Stimulated activated naive CD8-positive, alpha-beta T cell treated with anti-CD3 and anti-CD28 coated beads, Interleukin-15, Interleukin-2, amounts not matched to agents 100 U/mL and 50 U/mL, for 24 hours (primary cell): ENCODE results near the gene CREBZF.
"Not testable (repeated sequence)": the region's sequence is repeated elsewhere in the genome, so short reads cannot be mapped to it uniquely, and the experiment has no call there.

Experiments used
- ATAC-seq: fragments of 150-1000 bp; cut with Tn5 transposase; one replicate; pipeline ENCODE4 v1.10.0; 2021
- DNase-seq: peaks from one replicate; pipeline ENCODE4 v3.0.0; 2021

Gene CREBZF

DNA sequence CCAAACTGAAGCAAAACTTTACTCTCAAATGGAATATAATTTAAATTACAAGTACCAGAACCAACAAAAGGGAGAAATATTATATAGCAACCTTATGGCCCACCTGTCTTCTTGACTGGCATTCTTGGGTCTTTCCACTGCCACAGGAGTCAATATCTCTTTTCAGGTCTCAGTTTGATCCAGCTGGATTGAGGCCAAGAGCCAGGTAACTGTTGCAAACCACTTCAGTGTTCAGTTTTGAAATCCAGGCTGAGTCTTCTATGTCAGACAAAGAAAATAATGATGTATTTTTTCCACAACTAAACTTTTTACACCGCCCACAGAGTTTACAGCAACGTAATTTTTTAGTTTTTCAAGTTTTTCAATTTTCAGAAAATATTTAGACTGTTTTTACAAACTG lies 38.4 kb downstream of the CREBZF start:
- ATAC-seq, result no peak
- DNase-seq, result no peak

- DNase-seq (no peak), ATAC-seq (no peak)
These were observed 44.7 kb downstream of the CREBZF start for GRCh38 chr11:85620256-85620655.

DNA sequence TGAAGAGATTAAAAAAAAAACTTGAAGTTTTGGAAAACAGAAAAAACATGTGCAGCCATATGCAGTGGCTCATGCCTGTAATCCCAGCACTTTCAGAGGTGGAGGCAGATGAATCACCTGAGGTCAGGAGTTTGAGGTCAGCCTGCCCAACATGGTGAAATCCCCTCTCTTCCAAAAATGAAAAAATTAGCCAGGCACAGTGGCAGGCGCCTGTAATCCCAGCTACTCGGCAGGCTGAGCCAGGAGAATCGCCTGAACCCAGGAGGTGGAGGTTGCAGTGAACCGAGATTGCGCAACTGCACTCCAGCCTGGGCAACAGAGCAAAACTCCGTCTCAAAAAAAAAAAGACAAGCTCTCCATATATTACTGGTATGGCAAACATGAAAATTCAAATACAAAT lies 45.4 kb downstream of the CREBZF start:
- ATAC-seq (no peak), DNase-seq (peak; percentile 10)

- DNase-seq, ATAC-seq: not testable (repeated sequence)
These were observed 53.3 kb downstream of the CREBZF start for GRCh38 chr11:85611643-85612042.
